CD4-positive, alpha-beta T cell treated with Interleukin-2 at 100 ng/mL for 4 hours (primary cell): Measurements from ENCODE around the gene GLTP.
"Not testable (repeated sequence)": the region's sequence is repeated elsewhere in the genome, so short reads cannot be mapped to it uniquely, and the experiment has no call there.

Experiments used
- DNase-seq: peaks from one replicate; pipeline ENCODE4 v3.0.0-alpha.2; 2020; ENCODE audit warnings: low spot score

Gene GLTP

GRCh38 chr12:109902891-109903418 lies 22.6 kb upstream of the GLTP start:
- DNase-seq, result no peak

GRCh38 chr12:109900752-109901580 lies 20.6 kb upstream of the GLTP start:
- no peak for DNase-seq

GRCh38 chr12:109899783-109900751 lies 19.7 kb upstream of the GLTP start, which contains the start of gene TCHP:
Gene TCHP, plus strand, starts transcription at chr12:109900274. Its CDS starts 2,753 bp downstream, at chr12:109903027.
- peak; percentile 82 for DNase-seq

- not testable (repeated sequence) for DNase-seq
These were observed 19.0 kb upstream of the GLTP start for GRCh38 chr12:109899345-109899744.

GRCh38 chr12:109897029-109897428 lies 16.7 kb upstream of the GLTP start:
- DNase-seq, result no peak

- DNase-seq, result no peak
These were observed 15.8 kb upstream of the GLTP start for GRCh38 chr12:109896188-109896587.

- DNase-seq, result no peak
These were observed 14.6 kb upstream of the GLTP start for GRCh38 chr12:109894939-109895338.

GRCh38 chr12:109893261-109893995 lies 13.1 kb upstream of the GLTP start:
- no peak for DNase-seq

GRCh38 chr12:109892748-109893147 lies 12.4 kb upstream of the GLTP start:
- DNase-seq, result peak; percentile 35

- DNase-seq, result no peak
These were observed 11.9 kb upstream of the GLTP start for GRCh38 chr12:109892165-109892715.

- not testable (repeated sequence) for DNase-seq
These were observed 11.4 kb upstream of the GLTP start for GRCh38 chr12:109891731-109892130.

GRCh38 chr12:109890620-109891170 lies 10.4 kb upstream of the GLTP start:
- DNase-seq, result no peak

- DNase-seq, result peak; percentile 64
These were observed 8.1 kb upstream of the GLTP start for GRCh38 chr12:109888179-109889020.

GRCh38 chr12:109885616-109886015 lies 5.3 kb upstream of the GLTP start:
- no peak for DNase-seq

- no peak for DNase-seq
These were observed 3.1 kb upstream of the GLTP start for GRCh38 chr12:109883461-109883860.

GRCh38 chr12:109881752-109882151 lies 1.4 kb upstream of the GLTP start:
- no peak for DNase-seq

- no peak for DNase-seq
These were observed 597 bp upstream of the GLTP start for GRCh38 chr12:109880938-109881337.

GRCh38 chr12:109879351-109880042 lies 844 bp downstream of the GLTP start:
- no peak for DNase-seq

GRCh38 chr12:109878749-109879148 lies 1.6 kb downstream of the GLTP start:
- DNase-seq, result no peak

- DNase-seq, result no peak
These were observed 2.1 kb downstream of the GLTP start for GRCh38 chr12:109878247-109878625.
